H1 (cell line): Measurements from ENCODE around the gene SCARB1. TPM values are rescaled to one million over a fixed set of nuclear protein-coding genes. Genes with fewer than 3 reads are reported as not detected.

Source experiments
- CTCF ChIA-PET: fragments of 300-600 bp; sonication (Branson Sonifier 250); formaldehyde crosslinking; loops from one replicate; lab custom pipeline; 2021; ENCODE audit not compliant: partially characterized antibody; lab: Charles Lee
- POLR2A ChIA-PET: fragments of 300-600 bp; sonication (Branson Sonifier 250); formaldehyde crosslinking; loops from one replicate; lab custom pipeline; 2021; ENCODE audit warnings: inconsistent platforms; ENCODE audit not compliant: partially characterized antibody; lab: Charles Lee
- DNase-seq, 2 experiments: peaks; one replicate each; pipeline versions ENCODE4 v3.0.0 to v3.0.0-alpha.2; 2010 to 2022; ENCODE audit warnings: low spot score in 2 of 2, low read depth in 1 of 2, mixed read lengths in 1 of 2
- FAIRE-seq: peaks from 2 replicates; lab custom pipeline; 2011; peaks lifted over from hg19 to GRCh38; lab: Jason Lieb, UNC
- H2AFZ ChIP-seq: 2 replicates; pipeline ENCODE4 v1.8.1; 2012; ENCODE audit warnings: low read length, inconsistent platforms
- H2AK5ac ChIP-seq: 2 replicates; pipeline ENCODE4 v1.6.1; 2013; ENCODE audit warnings: low read depth, low read length
- H2BK120ac ChIP-seq: replicated peaks from 2 replicates; pipeline ENCODE3; 2013; ENCODE audit warnings: low read depth, low read length, inconsistent platforms
- H2BK12ac ChIP-seq: 2 replicates; pipeline ENCODE4 v1.6.1; 2013; ENCODE audit warnings: low read depth, low read length
- H2BK15ac ChIP-seq: 2 replicates; pipeline ENCODE4 v1.6.1; 2013; ENCODE audit warnings: low read length
- H2BK20ac ChIP-seq: 2 replicates; pipeline ENCODE4 v1.6.1; 2013; ENCODE audit warnings: low read length
- H2BK5ac ChIP-seq: 2 replicates; pipeline ENCODE4 v1.6.1; 2013; ENCODE audit warnings: low read depth, low read length
- H3K14ac ChIP-seq: 2 replicates; pipeline ENCODE4 v1.6.1; 2013; ENCODE audit warnings: inconsistent platforms; ENCODE audit not compliant: insufficient read length
- H3K18ac ChIP-seq: 2 replicates; pipeline ENCODE4 v1.6.1; 2013; ENCODE audit warnings: low read length; ENCODE audit errors: extremely low read depth
- H3K23ac ChIP-seq: 2 replicates; pipeline ENCODE4 v1.6.1; 2013; ENCODE audit warnings: inconsistent platforms; ENCODE audit not compliant: insufficient read length
- H3K23me2 ChIP-seq: 2 replicates; pipeline ENCODE4 v1.6.1; 2013; ENCODE audit warnings: low read depth, low read length
- H3K27ac ChIP-seq: 2 replicates; pipeline ENCODE4 v1.6.1; 2011; ENCODE audit warnings: low read depth, low read length, inconsistent platforms
- H3K27me3 ChIP-seq, 4 experiments: replicated peaks in 1 of 4; 1 replicate in 1 of 4; 2 replicates in 3 of 4; pipeline versions ENCODE4 v1.6.1 to v1.8.1; 2011 to 2013; ENCODE audit warnings: low read length in 3 of 4, mild to moderate bottlenecking in 3 of 4, inconsistent platforms in 2 of 4, mixed read lengths in 2 of 4, moderate library complexity in 1 of 4; ENCODE audit not compliant: control insufficient read depth in 3 of 4, insufficient read depth in 3 of 4; ENCODE audit errors: extremely low read depth in 1 of 4
- H3K36me3 ChIP-seq, 4 experiments: 2 replicates each; pipeline versions ENCODE4 v1.6.1 to v1.8.1; 2011 to 2013; ENCODE audit warnings: mild to moderate bottlenecking in 4 of 4, low read length in 3 of 4, moderate library complexity in 2 of 4, control low read depth in 1 of 4, inconsistent platforms in 1 of 4; ENCODE audit not compliant: insufficient read depth in 4 of 4, control insufficient read depth in 2 of 4
- H3K4ac ChIP-seq: replicated peaks from 2 replicates; pipeline ENCODE3; 2013; ENCODE audit warnings: low read length, low read depth, mixed read lengths, inconsistent platforms; ENCODE audit not compliant: insufficient read length
- H3K4me1 ChIP-seq, 4 experiments: replicated peaks in 1 of 4; 1 replicate in 1 of 4; 2 replicates in 3 of 4; pipeline versions ENCODE4 v1.6.1 to v1.8.1; 2011 to 2013; ENCODE audit warnings: low read length in 3 of 4, inconsistent platforms in 2 of 4, mixed read lengths in 1 of 4; ENCODE audit not compliant: insufficient read depth in 4 of 4, control insufficient read depth in 3 of 4
- H3K4me2 ChIP-seq, 2 experiments: 2 replicates each; pipeline versions ENCODE4 v1.6.1 to v1.8.1; 2011 to 2013; ENCODE audit warnings: low read depth in 2 of 2, low read length in 2 of 2, control low read depth in 1 of 2, inconsistent platforms in 1 of 2, mild to moderate bottlenecking in 1 of 2; ENCODE audit not compliant: insufficient read depth in 1 of 2
- H3K4me3 ChIP-seq, 4 experiments: fragments of 200-600, 300-600 bp in 1 of 4; sonication (generic), shearing (Covaris generic), sonication (Bioruptor Twin) in 1 of 4; 2 replicates each; pipeline versions ENCODE4 v1.5.1 to v1.8.1; 2011 to 2016; ENCODE audit warnings: low read length in 4 of 4, low read depth in 3 of 4, control low read depth in 2 of 4, inconsistent platforms in 2 of 4, mild to moderate bottlenecking in 2 of 4, mixed read lengths in 1 of 4, moderate library complexity in 1 of 4; ENCODE audit not compliant: insufficient read depth in 2 of 4; ENCODE audit errors: extremely low read depth in 1 of 4
- H3K56ac ChIP-seq: replicated peaks from 2 replicates; pipeline ENCODE3; 2013; ENCODE audit warnings: low read depth, mild to moderate bottlenecking, mixed read lengths, low read length, inconsistent platforms; ENCODE audit not compliant: insufficient read length
- H3K79me1 ChIP-seq: 2 replicates; pipeline ENCODE4 v1.6.1; 2013; ENCODE audit warnings: low read depth, low read length, control low read depth
- H3K79me2 ChIP-seq, 2 experiments: 2 replicates each; pipeline versions ENCODE4 v1.6.1 to v1.8.1; 2012 to 2013; ENCODE audit warnings: low read length in 2 of 2, mild to moderate bottlenecking in 2 of 2, inconsistent platforms in 1 of 2; ENCODE audit not compliant: insufficient read depth in 2 of 2, control insufficient read depth in 1 of 2
- H3K9ac ChIP-seq, 4 experiments: replicated peaks in 1 of 4; 1 replicate in 1 of 4; 2 replicates in 3 of 4; pipeline versions ENCODE4 v1.6.1 to v1.8.1; 2011 to 2013; ENCODE audit warnings: low read depth in 3 of 4, low read length in 3 of 4, control low read depth in 2 of 4, mild to moderate bottlenecking in 2 of 4, moderate library complexity in 2 of 4, inconsistent platforms in 1 of 4; ENCODE audit errors: extremely low read depth in 1 of 4
- H3K9me3 ChIP-seq, 2 experiments: 2 replicates each; pipeline versions ENCODE4 v1.6.1 to v1.8.1; 2012 to 2013; ENCODE audit warnings: mild to moderate bottlenecking in 2 of 2, moderate library complexity in 2 of 2, control low read depth in 1 of 2, inconsistent platforms in 1 of 2, low read depth in 1 of 2, low read length in 1 of 2, mixed read lengths in 1 of 2; ENCODE audit not compliant: insufficient read depth in 2 of 2
- H4K20me1 ChIP-seq, 2 experiments: replicated peaks in 1 of 2; 2 replicates each; pipeline versions ENCODE3 to v1.8.1; 2011 to 2013; ENCODE audit warnings: inconsistent platforms in 2 of 2, low read length in 2 of 2, mild to moderate bottlenecking in 1 of 2; ENCODE audit not compliant: insufficient read depth in 2 of 2, control insufficient read depth in 1 of 2
- H4K5ac ChIP-seq: 2 replicates; pipeline ENCODE4 v1.6.1; 2013; ENCODE audit warnings: low read length, low read depth, mixed read lengths, inconsistent platforms; ENCODE audit not compliant: insufficient read length
- H4K8ac ChIP-seq: 2 replicates; pipeline ENCODE4 v1.8.0; 2013; ENCODE audit warnings: mild to moderate bottlenecking, moderate library complexity, low read length, inconsistent platforms; ENCODE audit not compliant: insufficient read depth; ENCODE audit errors: extremely low read depth
- H4K91ac ChIP-seq: replicated peaks from 2 replicates; pipeline ENCODE3; 2013; ENCODE audit warnings: low read length, mixed read lengths, inconsistent platforms; ENCODE audit not compliant: insufficient read length
- BRCA1 ChIP-seq: IDR thresholded peaks from 2 replicates; pipeline ENCODE4 v1.6.1; 2012; ENCODE audit warnings: low read depth, low read length, improper control_type of control experiment
- YY1 ChIP-seq: IDR thresholded peaks from 2 replicates; pipeline ENCODE4 v1.6.1; 2011; ENCODE audit warnings: low read depth, mild to moderate bottlenecking, low read length
- WGBS, 2 experiments: shearing (Covaris generic) in 1 of 2; methylation state at CpG; one replicate each; pipeline versions ENCODE4 v1.1.6 to v1.1.7; 2013 to 2015; ENCODE audit warnings: low lambda C conversion rate in 2 of 2, mixed read lengths in 2 of 2, inconsistent platforms in 1 of 2, low coverage in 1 of 2, missing lambda C conversion rate in 1 of 2; ENCODE audit not compliant: insufficient replicate concordance in 2 of 2, insufficient coverage in 1 of 2, insufficient read length in 1 of 2; ENCODE audit errors: extremely low coverage in 1 of 2, missing lambda C conversion rate in 1 of 2; 5-methylcytosine and 5-hydroxymethylcytosine counted together
- polyA plus RNA-seq, 7 experiments: library from polyadenylated mRNA; depleted of rRNA in 3 of 7; stranded (reverse) in 5 of 7; unstranded in 2 of 7; fragments of >200 nt in 5 of 7; fragments of 200-250 nt in 2 of 7; gene quantifications; 1 replicate in 5 of 7; 2 replicates in 1 of 7; 4 replicates in 1 of 7; pipeline versions ENCODE4 v1.2.1 to v1.2.3, GENCODE V29; 2011 to 2013; ENCODE audit warnings: missing spikeins in 2 of 7, mixed read lengths in 2 of 7
- total RNA-seq: library from RNA; stranded (reverse); fragmentation: NEBNext Ultra II Directional; extraction: Animal tissue kit (Norgen Biotek cat#: 25700); gene quantifications from 2 replicates; pipeline ENCODE4 v1.2.1, GENCODE V29; 2021

Gene SCARB1
- total and polyA plus RNA-seq, 2 of the 8 experiments (the other 6 are each of a cell fraction or from before 2014, with no cell fraction given), result 45.3 to 57.1 TPM

DNA sequence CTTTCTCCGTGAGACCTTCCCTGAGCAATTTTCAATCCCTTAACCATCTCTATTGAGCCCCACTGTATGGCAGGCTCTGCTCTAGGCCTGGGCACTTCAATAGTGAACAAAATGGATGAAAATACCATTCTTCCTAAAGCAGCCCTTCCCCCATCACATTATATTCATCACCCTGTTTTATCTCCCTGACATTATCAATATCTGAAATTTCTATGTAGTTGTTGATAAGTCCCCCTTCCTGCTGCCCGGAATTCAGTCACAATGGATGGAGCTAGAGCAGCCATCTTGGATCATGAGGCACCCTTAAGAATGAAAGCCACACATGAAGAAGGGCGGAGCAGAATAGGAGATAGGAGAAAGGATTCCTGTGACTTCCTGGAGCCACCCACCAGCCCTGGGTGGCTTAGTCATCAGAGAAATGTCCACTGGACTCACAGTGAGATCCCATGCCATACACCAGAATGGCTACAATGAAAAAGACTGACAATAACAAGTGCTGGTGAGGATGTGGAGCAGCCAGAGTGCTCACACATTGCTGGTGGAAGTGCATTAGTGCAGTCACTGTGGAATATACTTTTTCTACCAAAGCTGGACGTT is 33.9 kb downstream of the SCARB1 start:
- Histone ChIP-seq H2AK5ac (no peak overlapping the region), H3K4me2 (no peak overlapping the region), H3K23ac (no peak overlapping the region), H3K27ac (no peak overlapping the region), H4K20me1 (peaks cover 0 to 5% of the 10 kb centered on the region in 2 experiments), H3K14ac (no peak overlapping the region), H3K23me2 (no peaks in the 10 kb centered on the region; the same call in 1 of the 2 replicates), H2BK12ac (no peak overlapping the region), H2BK5ac (no peak overlapping the region), H3K79me2 (peaks cover 0 to 15% of the 10 kb centered on the region in 2 experiments; a peak in 3 of 4 replicates), H2BK120ac (no peak overlapping the region), H3K36me3 (no peaks in the 10 kb centered on the region), H3K56ac (no peak overlapping the region), H2BK15ac (no peak overlapping the region), H2AFZ (no peak overlapping the region), H4K91ac (no peak overlapping the region), H3K9ac (no peak overlapping the region), H3K27me3 (no peaks in the 10 kb centered on the region), H2BK20ac (no peak overlapping the region), H3K9me3 (no peaks in the 10 kb centered on the region), H3K18ac (no peak overlapping the region), H4K5ac (no peak overlapping the region), H3K4me3 (no peak overlapping the region), H3K79me1 (peaks cover 7% of the 10 kb centered on the region), H3K4ac (no peak overlapping the region), H3K4me1 (peaks cover 0 to 9% (median 7%) of the 10 kb centered on the region in 4 experiments; a peak in 6 of 7 replicates), H4K8ac (peak overlapping the region; percentile 36; the same call in 1 of the 2 replicates)
- FAIRE-seq (no peak), DNase-seq (no peak)
- ChIA-PET CTCF (interaction anchor here (0.8 kb wide), 1 partner anchor 14 kb away, joined by 4 read pairs; no protein-coding TSS in a partner anchor), POLR2A (no interaction called here)
- TF ChIP-seq BRCA1 (no peak), YY1 (0 out of 2 replicates have a peak, but pooled peaks have one; percentile 13)
- WGBS, 2 experiments, result 86% methylated on average over 4 of the region's 4 CpGs; no CpG with 5 or more reads in 1 of the 2 experiments
